GM18867 (cell line): ENCODE data around the gene TNFRSF21.
"Not testable (repeated sequence)": the region's sequence is repeated elsewhere in the genome, so short reads cannot be mapped to it uniquely, and the experiment has no call there.

Experiments
- ATAC-seq: cut with Tn5 transposase; IDR thresholded peaks from one replicate; pipeline ENCODE4 v1.9.1; 2021; ENCODE audit warnings: mild to moderate bottlenecking, moderate library complexity; ENCODE audit not compliant: unreplicated experiment

Gene TNFRSF21

GRCh38 chr6:47230579-47230978 is 79.1 kb downstream of the TNFRSF21 start:
- no peak for ATAC-seq

- no peak for ATAC-seq
Measured at GRCh38 chr6:47229255-47229654, 80.5 kb downstream of the TNFRSF21 start.

- not testable (repeated sequence) for ATAC-seq
Measured at GRCh38 chr6:47228093-47228492, 81.6 kb downstream of the TNFRSF21 start.

- ATAC-seq = not testable (repeated sequence)
Measured at GRCh38 chr6:47223251-47223650, 86.5 kb downstream of the TNFRSF21 start.

- no peak for ATAC-seq
Measured at GRCh38 chr6:47221565-47221964, 88.1 kb downstream of the TNFRSF21 start.

GRCh38 chr6:47209632-47210031 is 100.1 kb downstream of the TNFRSF21 start:
- no peak for ATAC-seq

GRCh38 chr6:47207261-47207660 is 102.4 kb downstream of the TNFRSF21 start:
- ATAC-seq = no peak

GRCh38 chr6:47206626-47207025 is 103.1 kb downstream of the TNFRSF21 start:
- ATAC-seq = no peak

GRCh38 chr6:47203938-47204611 is 105.6 kb downstream of the TNFRSF21 start:
- ATAC-seq = no peak

- peak; percentile 89 for ATAC-seq
Measured at GRCh38 chr6:47203266-47203937, 106.3 kb downstream of the TNFRSF21 start.

- no peak for ATAC-seq
Measured at GRCh38 chr6:47202644-47203205, 107.0 kb downstream of the TNFRSF21 start.

GRCh38 chr6:47200536-47201334 is 109.0 kb downstream of the TNFRSF21 start:
- no peak for ATAC-seq

- ATAC-seq = no peak
Measured at GRCh38 chr6:47197682-47198640, 111.7 kb downstream of the TNFRSF21 start.

- ATAC-seq = no peak
Measured at GRCh38 chr6:47196113-47196512, 113.6 kb downstream of the TNFRSF21 start.

GRCh38 chr6:47195011-47195650 is 114.6 kb downstream of the TNFRSF21 start:
- ATAC-seq = no peak

- no peak for ATAC-seq
Measured at GRCh38 chr6:47188588-47189021, 121.1 kb downstream of the TNFRSF21 start.

GRCh38 chr6:47187893-47188587 is 121.7 kb downstream of the TNFRSF21 start:
- ATAC-seq = no peak

- ATAC-seq = no peak
Measured at GRCh38 chr6:47187113-47187512, 122.6 kb downstream of the TNFRSF21 start.

- ATAC-seq = no peak
Measured at GRCh38 chr6:47182291-47182957, 127.3 kb downstream of the TNFRSF21 start.
